Thyroid gland (tissue), 4 donors: Measurements from ENCODE around the gene FOXJ3. TPM values are rescaled to one million over a fixed set of nuclear protein-coding genes. Genes with fewer than 3 reads are reported as not detected.

Experiments
- DNase-seq, 2 donors: peaks; one replicate each; pipeline ENCODE4 v3.0.0-alpha.2; 2019
- H3K27ac ChIP-seq, 3 donors: fragments of 200-600 bp; sonication (generic); 1 replicate in 2 of 3; 2 replicates in 1 of 3; pipeline ENCODE4 v1.5.1; 2016 to 2019; ENCODE audit warnings: mild to moderate bottlenecking in 1 of 3, moderate library complexity in 1 of 3
- H3K27me3 ChIP-seq: fragments of 200-600 bp; sonication (generic); one replicate; pipeline ENCODE4 v1.5.1; 2019
- H3K36me3 ChIP-seq, 2 donors: fragments of 200-600 bp; sonication (generic); one replicate each; pipeline ENCODE4 v1.5.1; 2016 to 2019
- H3K4me1 ChIP-seq, 2 donors: fragments of 200-600 bp; sonication (generic); one replicate each; pipeline ENCODE4 v1.5.1; 2017 to 2019
- H3K4me3 ChIP-seq, 3 donors: fragments of 200-600 bp; sonication (generic); replicated peaks in 1 of 3; 1 replicate in 2 of 3; 2 replicates in 1 of 3; pipeline ENCODE4 v1.5.1; 2016; ENCODE audit warnings: mild to moderate bottlenecking in 1 of 3
- H3K9me3 ChIP-seq: fragments of 200-600 bp; sonication (generic); one replicate; pipeline ENCODE4 v1.5.1; 2017
- POLR2A ChIP-seq, 2 donors: fragments of 450-650 bp; IDR thresholded peaks; one replicate each; pipeline ENCODE4 v1.6.1; 2017; ENCODE audit warnings: antibody characterized with exemption in 2 of 2, mild to moderate bottlenecking in 2 of 2, moderate library complexity in 1 of 2
- WGBS, 2 donors: methylation state at CpG; one replicate each; pipeline ENCODE4 v1.1.5; 2017; 5-methylcytosine and 5-hydroxymethylcytosine counted together
- intact Hi-C: fragments of 100-400 bp; cut with DNase I; formaldehyde crosslinking; loops from one replicate; pipeline ENCODE4 v1.15.1; 2023
- total RNA-seq, 4 donors: library from RNA; depleted of rRNA; stranded (reverse); fragments of >200 nt; gene quantifications; one replicate each; pipeline ENCODE4 v1.2.3, GENCODE V29; 2016
- TF ChIP-seq, protein P1 (sequence below), 6 experiments: fragments of 200-600 bp in 3 of 6; fragments of 450-650 bp in 3 of 6; sonication (generic) in 3 of 6; IDR thresholded peaks; one replicate each; pipeline ENCODE4 v1.5.1; 2016 to 2019; ENCODE audit warnings: antibody characterized with exemption in 6 of 6, mild to moderate bottlenecking in 2 of 6, inconsistent platforms in 1 of 6, moderate library complexity in 1 of 6

FOXJ3 gene
- total RNA-seq, 4 donors from 2014 or later = 55.4 to 87.5 (median 81.0) TPM

DNA sequence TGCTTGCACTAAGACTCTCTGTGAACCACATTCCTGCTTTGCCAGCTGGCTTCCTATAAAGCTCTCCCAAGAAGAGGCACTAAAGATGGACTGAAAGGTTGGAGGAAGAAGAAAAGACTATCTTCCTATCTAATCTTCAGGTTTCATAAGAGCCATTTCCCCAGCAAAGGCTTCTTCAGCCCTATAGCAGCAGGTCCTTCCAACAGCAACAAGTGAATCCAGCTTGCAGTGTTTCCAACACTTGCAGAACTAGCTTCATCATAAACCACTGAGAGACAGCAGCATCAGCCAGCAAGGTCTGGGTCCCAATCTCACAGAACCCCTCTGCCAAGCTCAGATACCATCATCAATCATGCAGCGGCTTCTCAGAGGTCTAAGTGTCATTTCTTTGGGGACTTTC is 28.1 kb downstream of the FOXJ3 start:
- DNase-seq = no peak
- Histone ChIP-seq H3K4me1 (peaks cover 9 to 10% of the 10 kb centered on the region in 2 donors), H3K27ac (no peak overlapping the region), H3K9me3 (no peaks in the 10 kb centered on the region), H3K27me3 (no peaks in the 10 kb centered on the region), H3K4me3 (no peak overlapping the region), H3K36me3 (no peaks in the 10 kb centered on the region)
- TF ChIP-seq, protein P1, sequence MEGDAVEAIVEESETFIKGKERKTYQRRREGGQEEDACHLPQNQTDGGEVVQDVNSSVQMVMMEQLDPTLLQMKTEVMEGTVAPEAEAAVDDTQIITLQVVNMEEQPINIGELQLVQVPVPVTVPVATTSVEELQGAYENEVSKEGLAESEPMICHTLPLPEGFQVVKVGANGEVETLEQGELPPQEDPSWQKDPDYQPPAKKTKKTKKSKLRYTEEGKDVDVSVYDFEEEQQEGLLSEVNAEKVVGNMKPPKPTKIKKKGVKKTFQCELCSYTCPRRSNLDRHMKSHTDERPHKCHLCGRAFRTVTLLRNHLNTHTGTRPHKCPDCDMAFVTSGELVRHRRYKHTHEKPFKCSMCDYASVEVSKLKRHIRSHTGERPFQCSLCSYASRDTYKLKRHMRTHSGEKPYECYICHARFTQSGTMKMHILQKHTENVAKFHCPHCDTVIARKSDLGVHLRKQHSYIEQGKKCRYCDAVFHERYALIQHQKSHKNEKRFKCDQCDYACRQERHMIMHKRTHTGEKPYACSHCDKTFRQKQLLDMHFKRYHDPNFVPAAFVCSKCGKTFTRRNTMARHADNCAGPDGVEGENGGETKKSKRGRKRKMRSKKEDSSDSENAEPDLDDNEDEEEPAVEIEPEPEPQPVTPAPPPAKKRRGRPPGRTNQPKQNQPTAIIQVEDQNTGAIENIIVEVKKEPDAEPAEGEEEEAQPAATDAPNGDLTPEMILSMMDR (IDR thresholded peaks at IDR 0.05) = no peak
- no peak for TF ChIP-seq POLR2A (IDR thresholded peaks at IDR 0.05)
- intact Hi-C loops = no loop called here
- WGBS, 2 donors = 80 to 97% methylated on average over 1 of the region's 1 CpG

DNA sequence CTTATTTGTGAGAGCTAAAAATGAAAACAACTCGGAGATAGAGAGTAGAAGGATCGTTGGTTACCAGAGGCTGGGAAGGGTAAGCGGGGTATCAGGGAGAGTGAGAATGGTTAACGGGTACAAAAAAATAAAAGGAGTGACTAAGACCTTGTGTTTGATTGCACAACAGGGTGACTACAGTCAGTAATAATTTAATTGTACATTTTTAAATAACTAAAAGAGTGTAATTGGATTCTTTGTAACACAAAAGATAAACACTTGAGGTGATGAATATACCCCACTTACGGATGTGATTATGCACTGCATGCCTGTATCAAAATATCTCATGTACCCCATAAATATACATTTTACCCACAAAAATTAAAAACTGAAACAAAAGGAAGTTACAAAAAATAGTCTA is 29.4 kb downstream of the FOXJ3 start:
- intact Hi-C loops = no loop called here
- Histone ChIP-seq H3K4me3 (no peak overlapping the region), H3K4me1 (no peaks in the 10 kb centered on the region), H3K36me3 (no peaks in the 10 kb centered on the region), H3K27me3 (no peaks in the 10 kb centered on the region), H3K27ac (no peak overlapping the region), H3K9me3 (no peaks in the 10 kb centered on the region)
- TF ChIP-seq, protein P1 (IDR thresholded peaks at IDR 0.05) = no peak
- no peak for TF ChIP-seq POLR2A (IDR thresholded peaks at IDR 0.05)
- 97 to 98% methylated on average over 5 of the region's 5 CpGs for WGBS, 2 donors
- no peak for DNase-seq

DNA sequence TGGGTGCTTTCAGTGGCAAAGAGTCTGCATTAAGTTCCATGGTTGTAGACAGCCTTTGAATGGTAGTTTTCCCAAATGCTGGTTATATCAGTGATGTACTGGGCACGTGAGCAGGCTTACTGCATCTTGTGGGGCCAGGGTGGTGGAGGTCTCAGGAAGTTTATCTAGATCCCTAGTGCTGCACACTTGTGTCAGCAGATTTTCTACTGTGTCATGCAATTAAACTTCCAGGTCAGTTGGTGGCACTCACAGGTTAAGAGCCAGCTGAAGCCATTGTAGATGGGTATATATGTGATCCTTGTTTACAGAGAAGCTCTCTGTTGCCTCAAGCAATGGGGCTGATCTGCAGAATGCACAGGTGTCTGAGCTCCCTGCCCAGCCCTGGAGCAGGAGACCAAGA is 33.0 kb downstream of the FOXJ3 start:
- 100% methylated on average over 1 of the region's 1 CpG for WGBS, 2 donors
- intact Hi-C loops = no loop called here
- no peak for TF ChIP-seq POLR2A (IDR thresholded peaks at IDR 0.05)
- H3K4me1 ChIP-seq = no peaks in the 10 kb centered on the region
- DNase-seq = no peak
- no peaks in the 10 kb centered on the region for H3K27me3 ChIP-seq
- no peaks in the 10 kb centered on the region for H3K36me3 ChIP-seq
- H3K9me3 ChIP-seq = no peaks in the 10 kb centered on the region
- H3K27ac ChIP-seq = no peak overlapping the region
- H3K4me3 ChIP-seq = no peak overlapping the region

DNA sequence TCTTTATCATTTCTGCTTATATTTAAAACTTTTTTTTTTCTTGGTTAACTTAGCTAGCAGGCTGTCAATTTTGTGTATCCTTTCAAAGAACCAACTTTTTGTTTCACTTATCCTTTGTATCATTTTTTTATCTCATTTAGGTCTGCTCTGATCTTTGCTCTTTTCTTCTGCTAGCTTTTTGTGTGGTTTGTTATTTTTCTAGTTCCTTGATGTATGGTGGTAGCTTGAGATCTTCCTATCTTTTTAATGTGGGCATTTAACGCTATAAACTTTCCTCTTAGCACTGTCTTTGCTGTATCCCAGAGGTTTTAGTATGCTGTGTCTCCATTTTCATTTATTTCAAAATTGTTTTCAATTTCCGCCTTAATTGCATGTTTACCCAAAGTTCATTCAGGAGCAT is 36.5 kb downstream of the FOXJ3 start:
- Histone ChIP-seq H3K36me3 (no peaks in the 10 kb centered on the region), H3K27me3 (no peaks in the 10 kb centered on the region), H3K4me1 (no peaks in the 10 kb centered on the region), H3K27ac (no peak overlapping the region), H3K9me3 (no peaks in the 10 kb centered on the region), H3K4me3 (no peak overlapping the region)
- intact Hi-C loops = no loop called here
- DNase-seq = no peak
- WGBS, 2 donors = 94 to 97% methylated on average over 2 of the region's 2 CpGs
- no peak for TF ChIP-seq POLR2A (IDR thresholded peaks at IDR 0.05)
- TF ChIP-seq, protein P1 (IDR thresholded peaks at IDR 0.05) = no peak

DNA sequence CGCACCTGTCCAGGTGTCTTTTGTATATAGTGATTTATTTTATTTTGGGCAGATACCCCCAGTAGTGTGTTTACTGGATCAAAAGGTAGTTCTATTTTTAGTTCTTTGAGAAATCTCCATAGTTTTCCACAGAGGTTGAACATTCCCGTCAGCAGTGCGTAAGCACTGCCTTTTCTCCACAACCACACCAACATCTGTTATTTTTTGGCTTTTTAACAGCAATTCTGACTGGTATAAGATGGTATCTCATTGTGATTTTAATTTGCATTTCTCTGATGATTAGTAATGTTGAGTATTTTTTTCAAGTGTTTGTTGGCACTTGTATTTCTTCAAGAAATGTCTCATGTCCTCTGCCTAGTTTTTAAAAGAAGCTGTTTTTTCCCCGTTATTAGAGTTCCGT is 39.2 kb downstream of the FOXJ3 start:
- TF ChIP-seq POLR2A (IDR thresholded peaks at IDR 0.05) = no peak
- TF ChIP-seq, protein P1 (IDR thresholded peaks at IDR 0.05) = no peak
- H3K4me3 ChIP-seq = no peak overlapping the region
- DNase-seq = no peak
- no peaks in the 10 kb centered on the region for H3K36me3 ChIP-seq
- H3K9me3 ChIP-seq = no peaks in the 10 kb centered on the region
- no peaks in the 10 kb centered on the region for H3K27me3 ChIP-seq
- WGBS, 2 donors = 98 to 99% methylated on average over 5 of the region's 5 CpGs
- H3K4me1 ChIP-seq = no peaks in the 10 kb centered on the region
- no peak overlapping the region for H3K27ac ChIP-seq
- intact Hi-C loops = no loop called here

DNA sequence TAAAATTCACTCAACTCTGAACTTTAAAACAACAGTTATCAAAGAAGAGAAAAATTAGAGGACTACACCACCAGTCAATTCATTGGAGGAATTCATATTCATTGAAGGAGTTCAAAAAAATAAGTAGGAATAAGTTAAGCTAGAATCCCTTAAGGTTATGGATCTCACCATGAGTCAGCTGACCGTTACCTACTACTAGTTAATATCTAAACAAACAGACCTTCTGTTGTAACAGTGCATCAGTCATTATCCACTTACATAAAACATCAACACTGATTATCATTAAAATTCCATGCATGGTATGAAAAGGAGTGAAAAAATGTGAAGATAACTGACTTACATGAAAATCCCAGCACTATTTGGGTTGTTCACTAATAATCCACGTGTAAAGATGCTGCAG is 44.9 kb downstream of the FOXJ3 start:
- WGBS, 2 donors = 81 to 85% methylated on average over 2 of the region's 2 CpGs
- H3K27me3 ChIP-seq = no peaks in the 10 kb centered on the region
- no peaks in the 10 kb centered on the region for H3K36me3 ChIP-seq
- intact Hi-C loops = no loop called here
- H3K9me3 ChIP-seq = no peaks in the 10 kb centered on the region
- no peak overlapping the region for H3K27ac ChIP-seq
- no peaks in the 10 kb centered on the region for H3K4me1 ChIP-seq
- TF ChIP-seq, protein P1 (IDR thresholded peaks at IDR 0.05) = no peak
- no peak for TF ChIP-seq POLR2A (IDR thresholded peaks at IDR 0.05)
- DNase-seq = no peak
- no peak overlapping the region for H3K4me3 ChIP-seq
